GM18858 (cell line): ENCODE data around the gene KIF3B.
"Not testable (repeated sequence)": the region's sequence is repeated elsewhere in the genome, so short reads cannot be mapped to it uniquely, and the experiment has no call there.

ENCODE experiments used
- ATAC-seq: cut with Tn5 transposase; IDR thresholded peaks from one replicate; pipeline ENCODE4 v1.9.1; 2021; ENCODE audit not compliant: unreplicated experiment

The KIF3B gene

GRCh38 chr20:32382102-32382950 lies 104.9 kb downstream of the KIF3B start:
- no peak for ATAC-seq

DNA sequence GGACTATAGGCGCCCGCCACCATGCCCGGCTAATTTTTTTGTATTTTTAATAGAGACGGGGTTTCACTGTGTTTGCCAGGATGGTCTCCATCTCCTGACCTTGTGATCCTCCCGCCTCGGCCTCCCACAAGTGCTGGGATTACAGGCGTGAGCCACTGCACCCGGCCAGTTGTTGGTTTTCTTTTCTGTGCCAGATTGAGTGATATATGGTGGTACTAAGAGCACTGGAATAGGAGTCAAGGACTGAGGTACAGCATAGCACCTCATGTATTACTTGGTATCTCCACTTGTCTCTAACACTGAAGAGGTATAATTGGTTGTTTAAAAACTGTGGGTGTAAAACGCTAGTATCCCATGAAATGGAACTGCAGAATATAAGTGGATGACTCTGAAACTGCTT lies 106.0 kb downstream of the KIF3B start:
- ATAC-seq: not testable (repeated sequence)
